ENCODE measurements around the gene IL1RL2.

The IL1RL2 gene

DNA sequence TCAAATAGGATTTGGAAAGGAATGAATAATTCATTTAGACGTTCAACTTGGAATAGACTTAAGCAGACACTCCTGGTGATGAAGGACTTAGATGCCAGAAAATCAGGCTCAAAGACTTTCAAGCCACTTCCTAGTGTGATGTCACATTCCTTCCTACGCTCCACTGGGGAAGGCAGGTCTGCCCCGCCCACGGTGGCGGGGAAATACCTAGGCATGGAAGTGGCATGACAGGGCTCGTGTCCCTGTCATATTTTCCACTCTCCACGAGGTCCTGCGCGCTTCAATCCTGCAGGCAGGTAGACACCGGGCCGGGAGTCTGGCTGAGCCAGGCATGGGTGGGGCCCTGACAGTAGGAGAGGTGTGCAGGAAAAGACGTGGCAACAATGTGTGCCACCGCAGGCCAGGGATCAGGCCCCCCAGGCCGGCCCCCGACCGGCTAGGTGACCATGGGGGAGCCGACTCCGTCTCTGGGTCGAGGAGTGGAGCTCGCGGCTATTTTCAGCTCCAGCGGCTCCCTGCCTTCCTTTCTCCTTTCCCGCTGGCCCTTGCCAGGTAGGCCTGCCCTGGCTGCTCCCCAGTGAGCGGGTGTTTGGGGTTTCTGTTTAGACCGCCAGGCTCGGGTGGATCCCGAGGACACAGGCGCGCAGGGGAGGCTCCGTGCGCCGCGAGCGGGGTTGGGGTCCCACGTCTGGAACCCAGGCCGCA, at the start of gene IL1RL2:
Gene IL1RL2 (plus strand): TSS at position 233 of the 705 bp plus-strand sequence. CDS start 845 bp downstream, outside the sequence.
- no peak for DNase-seq

DNA sequence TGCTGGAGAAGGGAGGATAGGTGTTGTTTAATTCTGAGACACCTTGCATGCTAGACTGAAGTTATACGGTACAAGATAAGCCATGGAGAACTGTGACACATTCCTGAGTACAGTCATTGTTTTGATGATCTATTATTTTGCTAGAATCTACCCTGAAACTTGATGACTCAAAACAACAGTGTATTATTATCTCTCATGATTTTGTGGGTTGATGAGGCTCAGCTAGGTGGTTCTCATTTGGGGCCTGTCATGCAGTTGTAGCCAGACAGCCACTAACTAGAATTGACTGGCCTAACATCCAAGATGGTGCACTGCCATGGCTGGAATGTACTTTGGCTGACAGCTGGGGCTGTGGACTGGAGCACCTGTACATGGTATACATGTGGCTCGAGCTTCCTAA, 49.7 kb upstream of the IL1RL2 start:
- no peak for DNase-seq

DNA sequence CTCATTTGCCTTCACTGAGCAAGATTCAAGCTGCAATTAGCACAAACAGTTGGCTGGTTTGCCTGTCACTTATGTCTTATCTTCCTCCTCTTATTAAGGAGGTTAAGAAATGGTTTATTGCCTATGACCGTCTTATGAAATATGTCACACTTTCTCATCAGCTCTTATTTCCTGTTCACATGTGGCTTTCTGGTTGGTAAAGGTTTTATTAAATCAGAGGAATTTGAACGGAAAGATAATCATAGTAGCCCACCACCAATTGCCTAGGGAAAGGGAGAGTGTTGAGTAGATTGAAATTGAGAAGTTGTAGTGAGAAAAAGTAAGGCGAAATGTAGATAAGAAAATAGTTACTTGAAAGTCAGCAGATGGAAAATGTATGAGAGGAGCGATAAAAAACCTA, 48.5 kb upstream of the IL1RL2 start:
- no peak for DNase-seq

DNA sequence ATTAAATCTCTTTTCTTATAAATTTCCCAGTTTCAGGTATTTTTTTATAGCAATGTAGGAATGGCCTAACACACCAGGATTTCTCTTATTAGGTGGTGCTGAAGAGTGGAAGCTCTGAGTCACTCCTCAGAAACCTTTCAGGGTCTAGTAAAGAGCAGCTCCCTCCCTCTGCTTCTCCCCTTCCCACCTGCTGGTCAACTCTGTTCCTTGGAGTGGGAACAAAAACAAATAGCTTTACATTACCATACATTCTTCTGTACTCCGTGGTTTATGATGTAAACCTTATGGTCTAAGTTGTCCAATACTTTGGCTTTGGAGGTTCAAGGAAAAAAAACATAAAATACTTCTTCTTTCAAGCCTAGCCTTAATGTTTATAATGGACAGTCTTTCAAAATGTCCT, 47.0 kb upstream of the IL1RL2 start:
- DNase-seq: no peak

DNA sequence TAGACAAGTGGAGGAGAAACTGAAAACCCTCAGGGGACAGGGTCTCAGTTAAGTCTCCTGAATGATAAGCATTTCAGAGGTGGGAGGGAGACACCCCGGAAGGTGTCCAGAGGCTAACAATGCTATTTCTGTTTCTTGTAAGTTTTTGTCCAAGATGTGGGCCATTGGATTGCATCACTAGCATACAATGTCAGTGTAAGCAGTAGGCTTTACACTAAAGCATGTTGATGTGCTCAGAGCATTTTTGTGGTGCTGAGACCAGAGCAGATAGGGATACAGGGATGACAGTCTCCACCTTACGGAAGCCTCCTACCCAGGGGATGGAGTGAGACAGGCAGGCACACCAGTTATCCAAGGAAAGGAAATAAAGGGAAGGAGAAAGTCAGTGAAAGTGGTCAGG, 46.4 kb upstream of the IL1RL2 start:
- no peak for DNase-seq

DNA sequence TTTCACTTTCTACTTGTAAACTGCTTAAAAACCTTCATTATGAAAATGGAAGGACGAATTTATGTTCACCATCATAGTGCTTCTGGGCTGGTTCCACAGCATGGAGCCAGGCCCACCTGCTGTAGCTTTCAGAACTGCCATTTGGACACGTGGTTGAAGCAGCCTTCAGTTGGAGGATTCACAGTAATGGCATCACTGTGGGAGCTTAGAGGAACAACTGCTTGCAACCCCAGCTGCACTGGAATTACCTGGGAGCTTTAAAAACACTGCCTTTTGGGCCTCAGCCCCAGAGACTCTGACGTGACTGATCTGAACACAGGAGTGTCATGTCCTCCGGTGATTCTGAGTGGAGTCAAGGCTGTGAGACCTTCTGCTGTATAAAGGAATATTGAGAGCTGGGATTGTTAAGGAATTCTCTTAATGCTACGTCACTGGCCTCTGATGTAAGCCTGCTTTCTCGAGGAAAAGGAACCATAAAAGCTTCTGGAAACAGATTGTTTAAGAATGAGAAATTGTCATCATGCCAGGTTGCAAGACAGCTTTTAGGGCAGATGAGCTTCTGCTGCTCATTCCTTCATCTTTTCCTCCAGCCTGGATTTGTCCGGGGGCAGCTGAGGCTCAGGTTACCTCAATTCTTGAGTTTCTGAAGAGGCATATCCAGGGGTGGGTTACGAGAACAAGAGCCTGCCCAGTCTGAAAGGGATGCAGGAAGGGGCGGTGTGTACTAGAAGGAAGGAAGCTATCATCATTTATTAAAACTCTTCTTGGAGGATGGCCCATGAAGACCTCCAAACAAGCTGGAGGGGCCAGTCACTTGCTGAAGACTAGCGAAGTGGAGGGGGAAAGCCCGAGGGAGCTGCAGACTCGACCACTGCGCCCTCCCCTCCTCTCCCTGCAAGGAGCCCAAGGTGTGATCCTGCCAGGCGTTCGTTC, 45.5 kb upstream of the IL1RL2 start:
- DNase-seq: no peak

DNA sequence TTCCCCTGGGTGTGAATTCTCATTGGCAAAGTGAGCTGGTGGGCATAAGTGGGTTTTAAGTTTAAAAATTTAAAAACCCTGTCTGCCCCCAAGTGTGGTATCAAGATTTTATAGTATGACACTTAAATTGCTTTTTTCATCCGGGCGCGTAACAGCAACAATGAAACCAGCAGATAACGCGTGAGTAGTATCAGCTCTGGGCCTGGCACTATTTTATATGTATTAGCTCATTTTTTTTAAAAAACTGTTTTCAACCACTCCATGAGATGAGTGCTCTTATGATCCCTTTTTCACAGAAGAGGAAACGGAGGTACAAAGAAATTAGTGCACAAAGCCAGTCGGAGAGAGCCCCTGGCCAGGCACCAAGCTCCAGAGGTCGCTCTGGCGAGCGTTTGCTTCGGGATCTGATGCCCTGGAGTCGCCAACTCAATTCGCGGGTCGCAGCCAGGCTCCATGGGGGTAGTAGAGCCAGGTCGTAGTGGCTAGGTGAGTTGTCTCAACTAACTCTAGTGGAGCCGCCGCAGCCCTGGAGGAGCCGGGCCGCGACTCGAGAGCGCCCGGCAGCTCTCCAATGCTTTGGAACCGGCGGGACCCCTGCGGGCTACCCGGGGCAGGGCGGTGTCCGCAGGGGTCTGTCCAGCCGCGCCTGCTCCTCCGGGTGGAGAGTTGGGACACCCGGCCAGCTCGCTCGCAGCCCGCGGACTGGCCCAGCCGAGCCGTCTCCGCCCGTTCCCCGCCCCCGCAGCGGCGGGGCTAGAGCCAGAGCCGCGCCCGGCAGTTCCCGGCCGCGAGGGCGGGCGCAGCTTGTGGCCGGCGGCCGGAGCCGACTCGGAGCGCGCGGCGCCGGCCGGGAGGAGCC, 44.6 kb upstream of the IL1RL2 start, which contains the start of gene IL1R1:
Gene IL1R1 (plus strand): TSS at position 777 of the 859 bp plus-strand sequence. CDS start 14,979 bp downstream, outside the sequence.
- DNase-seq: peak; percentile 16

DNA sequence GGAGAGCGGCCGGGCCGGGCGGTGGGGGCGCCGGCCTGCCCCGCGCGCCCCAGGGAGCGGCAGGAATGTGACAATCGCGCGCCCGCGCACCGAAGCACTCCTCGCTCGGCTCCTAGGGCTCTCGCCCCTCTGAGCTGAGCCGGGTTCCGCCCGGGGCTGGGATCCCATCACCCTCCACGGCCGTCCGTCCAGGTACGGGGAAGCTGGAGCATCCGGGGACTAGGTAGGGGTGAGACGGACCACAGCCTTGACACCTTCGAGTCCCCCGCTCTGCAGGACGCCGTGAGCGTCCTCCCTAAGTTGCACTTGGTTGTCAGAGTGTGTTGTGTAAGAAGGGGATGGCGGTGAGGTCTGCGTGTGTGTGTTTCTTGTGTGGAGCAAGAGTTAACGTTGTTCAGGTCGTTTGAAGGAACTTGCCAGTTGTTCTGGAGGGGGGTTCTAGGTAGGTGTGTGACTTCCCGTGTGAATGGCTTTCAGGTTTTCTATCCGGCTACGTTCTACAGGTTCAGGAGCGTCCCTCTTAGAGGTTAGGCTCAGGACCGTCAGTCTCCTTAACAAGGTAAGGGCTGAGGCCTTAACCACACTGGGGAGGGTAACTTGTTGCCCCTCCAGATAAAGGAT, 43.9 kb upstream of the IL1RL2 start:
- no peak for DNase-seq

DNA sequence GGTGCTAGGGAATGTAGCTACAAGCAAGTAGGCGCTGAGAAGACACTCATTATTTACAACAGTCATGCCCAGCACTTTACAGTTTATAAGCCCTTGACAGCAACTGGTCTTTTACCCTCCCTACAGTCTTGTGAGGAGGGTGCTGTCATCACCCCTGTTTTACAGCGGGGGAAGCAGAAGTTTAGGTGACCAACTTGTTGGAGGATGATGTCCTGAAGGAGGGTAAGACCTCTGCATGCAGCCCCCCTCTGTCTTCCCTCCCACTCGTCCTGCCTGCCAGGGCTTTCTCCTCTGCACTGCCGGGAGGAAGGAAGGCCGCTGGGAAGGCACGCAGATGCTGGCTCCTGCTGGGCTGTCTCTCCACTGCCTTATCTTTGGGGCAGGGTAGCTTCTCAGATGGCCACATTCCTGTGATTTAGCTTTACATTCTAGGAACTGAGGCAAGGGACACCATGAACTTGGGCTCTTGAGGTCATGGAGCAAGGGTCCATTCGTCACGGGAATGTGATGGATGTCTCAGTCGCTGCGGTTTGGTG, 43.3 kb upstream of the IL1RL2 start:
- no peak for DNase-seq

DNA sequence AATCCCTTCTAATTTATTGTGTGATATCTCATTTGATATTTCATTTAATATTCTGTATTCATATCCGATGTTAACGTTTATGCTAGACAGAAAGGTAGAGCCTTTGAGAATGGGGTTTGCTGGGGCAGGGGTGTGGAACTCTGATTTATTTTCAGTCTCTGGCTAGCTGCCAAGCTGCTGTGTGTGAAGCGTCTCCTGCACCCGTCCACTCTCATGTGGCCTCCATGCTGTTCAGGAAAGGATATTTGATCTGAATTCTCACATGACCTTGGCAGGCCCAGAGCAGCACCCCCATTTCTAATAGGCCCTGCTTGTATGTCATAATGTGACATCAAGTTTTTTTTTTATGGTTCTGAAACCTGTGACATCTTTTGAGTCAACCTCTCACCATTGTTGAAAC, 42.7 kb upstream of the IL1RL2 start:
- peak; percentile 23 for DNase-seq

DNA sequence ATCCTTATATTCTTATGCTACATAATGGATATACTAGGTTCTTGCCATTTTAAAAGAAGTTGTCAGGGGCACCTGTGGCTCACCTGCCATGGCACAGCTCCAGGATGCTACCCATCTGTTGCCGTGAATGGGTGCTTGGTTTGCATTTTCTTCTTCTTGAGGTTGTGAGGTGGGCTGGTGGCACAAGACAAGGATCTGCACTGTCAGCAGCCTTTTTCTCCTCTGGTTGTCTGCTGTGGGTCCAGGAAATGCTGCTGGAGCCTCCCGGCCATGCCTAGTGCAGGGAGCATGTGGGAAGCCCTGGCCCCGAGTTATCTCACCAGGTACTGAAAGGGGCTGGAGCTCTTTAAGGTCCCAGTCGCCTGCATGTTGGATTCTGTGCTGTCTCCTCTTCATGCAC, 41.7 kb upstream of the IL1RL2 start:
- no peak for DNase-seq

DNA sequence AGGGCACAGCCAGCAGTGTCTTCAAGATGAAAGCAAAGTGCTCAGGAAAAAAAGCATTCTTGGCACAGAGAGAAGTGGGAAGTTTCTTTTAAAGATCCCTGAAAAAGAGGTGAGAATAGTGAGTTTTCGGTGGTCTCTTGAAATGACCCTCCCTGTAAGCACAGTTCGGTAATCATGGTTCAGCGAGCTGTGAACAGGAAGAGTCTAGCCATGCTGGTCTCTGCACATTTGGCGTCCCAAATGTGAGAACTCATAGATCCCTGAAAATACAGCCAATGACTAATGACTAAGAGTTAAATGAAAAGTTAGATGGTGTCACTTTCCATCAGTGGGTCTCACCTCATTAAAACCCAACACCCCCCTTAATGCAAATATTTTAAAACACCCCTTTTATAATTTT, 40.9 kb upstream of the IL1RL2 start:
- no peak for DNase-seq

DNA sequence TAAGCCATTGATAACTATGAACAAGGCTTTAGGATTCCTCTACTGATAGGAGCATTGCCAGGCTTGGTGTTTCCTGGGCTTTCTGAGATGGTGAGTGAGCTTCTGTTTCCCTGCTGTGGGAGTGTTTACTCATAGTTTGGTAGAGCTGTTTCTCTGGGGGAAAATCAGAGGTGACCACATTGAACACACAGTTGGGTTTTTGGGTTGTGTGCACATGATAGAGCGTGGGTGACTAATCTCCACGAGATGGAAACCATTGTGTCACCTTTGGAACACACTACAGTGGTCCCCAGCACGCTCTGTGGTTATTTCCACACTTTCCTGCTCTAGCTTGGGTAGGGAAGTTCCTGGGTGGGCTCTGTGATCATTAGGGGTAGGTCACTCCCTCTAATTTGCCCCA, 38.9 kb upstream of the IL1RL2 start:
- DNase-seq: no peak

DNA sequence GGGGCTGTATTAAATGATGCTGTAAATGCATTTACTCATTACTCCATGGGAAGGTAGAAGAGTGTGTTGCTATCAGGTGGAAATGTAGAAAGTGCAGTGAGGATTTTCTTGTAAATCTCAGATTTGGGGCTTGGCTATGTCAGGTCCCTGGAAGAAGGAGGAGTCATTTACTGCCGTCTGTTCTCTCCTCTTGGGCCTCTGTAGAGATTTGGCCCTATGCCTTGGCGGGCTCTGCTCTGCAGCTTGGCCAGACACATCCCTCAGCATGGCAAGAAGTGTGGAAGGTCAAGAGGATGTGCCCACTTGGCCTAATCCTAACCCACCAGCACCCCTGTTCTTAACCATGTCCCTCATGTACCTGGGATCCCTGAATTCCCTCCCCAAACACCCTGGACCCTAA, 37.6 kb upstream of the IL1RL2 start:
- no peak for DNase-seq

DNA sequence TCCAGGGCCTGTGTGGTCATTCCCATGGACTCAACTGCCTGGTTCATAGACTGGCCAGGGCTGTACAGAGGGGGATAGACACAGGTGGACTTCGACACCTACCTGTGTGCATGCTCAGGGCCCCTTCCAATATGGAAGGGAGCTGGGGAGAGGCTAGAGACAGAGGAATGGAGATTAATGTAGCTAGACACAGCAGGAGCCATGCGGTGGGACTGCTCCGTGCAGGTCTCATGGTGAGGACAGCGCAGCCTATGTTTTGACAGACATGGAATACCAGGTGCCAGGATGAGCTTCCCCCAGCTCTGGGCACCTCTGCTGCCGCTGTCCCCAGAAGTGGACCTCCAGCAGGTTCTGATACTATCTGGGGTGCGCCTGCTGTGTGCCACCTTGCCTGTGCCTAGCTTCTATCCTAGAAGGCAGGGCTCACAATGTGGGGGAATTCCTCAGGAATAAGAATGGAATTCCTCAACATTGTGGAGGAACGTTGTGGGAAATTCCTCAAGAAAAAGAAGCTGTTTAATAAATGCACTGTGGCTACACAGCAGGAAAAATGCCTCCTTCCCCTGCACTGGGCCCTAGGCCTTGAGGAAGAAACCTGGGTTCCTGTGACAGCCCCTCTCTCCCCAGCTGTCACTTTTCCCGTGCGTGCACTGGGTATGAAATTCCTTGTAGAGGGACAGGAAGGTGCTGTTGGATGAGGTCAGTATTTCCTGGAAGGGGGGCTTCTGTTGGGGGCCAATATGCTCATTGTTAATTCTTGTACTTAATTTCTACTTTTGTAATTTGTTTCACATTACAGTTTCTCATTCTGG, 37.0 kb upstream of the IL1RL2 start:
- DNase-seq: no peak

DNA sequence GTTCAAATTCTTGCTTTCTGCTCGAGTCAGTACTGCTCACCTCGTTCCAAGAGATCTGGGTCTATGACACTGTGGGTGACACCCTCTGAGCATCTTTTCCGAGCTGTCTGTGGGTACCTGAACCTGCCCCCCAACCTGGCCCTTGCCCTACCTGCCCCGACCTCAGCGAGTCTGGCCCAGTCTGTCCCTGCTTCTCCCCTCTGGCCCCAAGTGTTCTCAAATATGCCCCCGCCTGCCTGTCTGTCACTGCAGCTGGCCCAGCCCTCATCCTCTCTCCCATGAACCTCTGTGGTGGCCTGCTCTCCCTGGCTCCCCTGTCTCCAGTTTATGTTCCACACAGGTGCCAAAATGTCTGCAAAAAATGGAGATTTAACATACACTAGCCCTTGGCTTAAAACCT, 32.5 kb upstream of the IL1RL2 start:
- DNase-seq: no peak

DNA sequence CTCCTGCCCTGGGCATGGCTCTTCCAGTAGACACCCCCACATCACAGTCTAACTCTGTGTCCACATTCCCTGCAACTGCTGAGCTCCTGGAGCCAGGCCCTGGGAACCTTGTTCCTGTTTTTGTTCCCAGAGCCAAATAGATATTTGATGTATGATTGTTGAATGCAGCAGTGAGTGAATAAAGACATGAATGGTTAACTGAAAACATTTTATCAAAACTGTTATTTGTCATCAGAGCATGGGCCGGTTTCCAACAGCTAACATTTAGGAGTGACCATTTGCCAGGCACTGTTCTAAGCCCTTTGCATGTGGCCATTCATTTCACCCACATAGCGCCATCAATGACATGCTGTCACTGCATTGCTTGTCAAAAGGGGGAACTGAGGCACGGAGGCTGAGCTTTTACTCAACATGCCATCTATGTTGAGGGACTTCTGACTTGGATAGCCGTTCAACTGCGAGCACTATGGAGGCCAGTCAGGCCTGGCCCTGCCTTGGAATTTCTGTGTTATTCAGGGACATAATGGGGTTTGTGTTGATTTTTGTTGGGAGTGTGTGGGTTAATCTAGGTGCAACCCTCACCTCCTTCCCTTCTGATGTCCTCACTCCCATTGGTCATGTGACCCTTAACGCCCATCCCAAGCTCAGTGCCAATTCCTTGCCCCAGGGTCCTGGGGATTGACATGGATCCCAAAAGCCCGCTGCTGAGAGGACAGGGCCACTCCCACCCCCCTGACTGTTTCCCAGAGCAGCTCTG, 31.7 kb upstream of the IL1RL2 start:
- no peak for DNase-seq

DNA sequence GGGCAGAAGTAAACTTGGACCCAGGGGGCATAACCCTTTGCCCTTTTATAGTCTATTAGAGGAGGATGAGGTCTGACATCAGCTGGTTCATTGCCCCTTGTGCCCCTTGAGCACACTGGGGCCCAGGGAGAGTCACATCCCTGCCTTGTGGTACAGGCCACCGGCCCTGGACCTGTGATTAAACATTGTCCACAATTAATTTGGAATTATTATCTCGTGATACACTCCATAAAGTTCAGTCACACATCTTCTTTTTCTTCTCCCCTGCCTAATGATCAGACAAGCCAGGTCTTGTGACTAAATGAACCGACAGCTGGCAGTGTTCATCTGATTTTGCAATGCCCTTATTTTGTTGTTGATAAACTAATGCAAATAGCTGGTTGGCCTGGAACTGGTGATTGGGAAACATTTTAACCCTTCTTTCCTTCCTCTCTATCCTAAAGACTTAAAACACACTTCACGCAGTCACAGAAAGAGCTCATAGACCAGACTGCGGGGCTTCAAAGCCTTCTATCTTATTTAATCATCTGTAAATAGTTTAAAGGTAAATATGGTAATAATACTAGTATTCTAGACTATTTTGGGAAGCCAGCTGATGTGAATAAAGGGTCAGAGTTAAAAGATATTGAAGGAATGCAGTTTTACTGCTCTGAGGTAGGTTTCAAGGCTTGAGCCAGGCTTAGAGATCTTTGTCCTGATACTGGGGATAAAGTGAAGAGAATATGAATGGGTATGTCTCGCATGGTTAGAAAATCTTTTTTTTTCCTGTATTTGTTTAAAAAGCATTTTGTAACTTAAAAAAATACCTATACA, 30.9 kb upstream of the IL1RL2 start:
- DNase-seq: no peak

DNA sequence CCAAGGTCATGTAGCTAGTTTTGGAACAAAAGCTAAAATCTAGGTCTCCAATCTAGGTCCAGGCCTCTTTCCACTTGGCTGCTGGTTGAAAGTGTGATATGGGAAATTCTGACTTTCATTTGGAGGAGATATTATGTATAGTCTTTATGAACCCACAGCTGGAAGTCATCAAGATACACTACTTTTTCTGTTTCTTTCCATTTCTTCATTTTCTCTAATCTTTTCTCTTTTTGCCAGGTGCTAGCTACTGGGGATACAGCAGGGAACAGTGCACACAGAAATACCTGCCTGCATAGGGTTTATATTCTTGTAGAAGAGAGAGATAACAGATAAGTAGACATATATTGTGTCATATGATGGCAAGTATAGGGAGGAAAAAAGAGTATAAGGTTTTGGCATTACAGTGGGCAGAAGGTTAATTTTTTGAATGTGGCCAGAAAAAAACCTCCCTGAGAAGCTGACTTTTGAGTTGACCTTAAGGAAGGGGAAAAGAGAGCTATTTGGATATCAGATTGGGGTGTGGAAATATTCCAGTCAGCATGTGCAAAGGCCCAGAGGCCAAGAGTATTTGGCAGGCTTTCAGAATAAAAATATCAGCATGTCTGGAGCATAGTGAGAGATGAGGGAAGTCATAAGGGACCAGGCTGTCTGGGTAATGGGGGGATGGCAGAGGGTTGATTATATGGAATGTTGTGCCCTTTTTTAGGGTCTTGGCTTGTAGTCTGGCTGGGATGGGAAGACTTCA, 28.6 kb upstream of the IL1RL2 start:
- no peak for DNase-seq

Measured in NCI-H345 (cell line).